Thoracic aorta (tissue), 2 donors: Measurements from ENCODE around the gene TPPP. TPM values are rescaled to one million over a fixed set of nuclear protein-coding genes. Genes with fewer than 3 reads are reported as not detected.
"Not testable (repeated sequence)": the region's sequence is repeated elsewhere in the genome, so short reads cannot be mapped to it uniquely, and the experiment has no call there.

Source experiments
- ATAC-seq: fragments of 150-250 bp; one replicate; pipeline ENCODE4 v1.8.0; 2017; ENCODE audit warnings: low read depth; ENCODE audit not compliant: insufficient number of reproducible peaks, low FRiP score
- DNase-seq: peaks from one replicate; pipeline ENCODE4 v3.0.0-alpha.2; 2020; ENCODE audit warnings: low spot score
- H3K27ac ChIP-seq, 2 donors: fragments of 200-600 bp; sonication (generic); 1 replicate in 1 of 2; 2 replicates in 1 of 2; pipeline ENCODE4 v1.5.1; 2016; ENCODE audit warnings: mild to moderate bottlenecking in 2 of 2, moderate library complexity in 2 of 2
- H3K27me3 ChIP-seq: fragments of 200-600 bp; sonication (generic); replicated peaks from 2 replicates; pipeline ENCODE4 v1.6.0; 2016; ENCODE audit warnings: mild to moderate bottlenecking; ENCODE audit not compliant: insufficient read depth
- H3K36me3 ChIP-seq: fragments of 200-600 bp; sonication (generic); one replicate; pipeline ENCODE4 v1.5.1; 2016
- H3K4me1 ChIP-seq, 2 donors: fragments of 200-600 bp; sonication (generic); 1 replicate in 1 of 2; 2 replicates in 1 of 2; pipeline versions ENCODE4 v1.5.1 to v1.6.0; 2016; ENCODE audit warnings: low read depth in 2 of 2, mild to moderate bottlenecking in 1 of 2; ENCODE audit not compliant: control insufficient read depth in 1 of 2
- H3K4me3 ChIP-seq: fragments of 200-600 bp; sonication (generic); 2 replicates; pipeline ENCODE4 v1.5.1; 2016; ENCODE audit warnings: mild to moderate bottlenecking
- H3K9me3 ChIP-seq: fragments of 200-600 bp; sonication (generic); 2 replicates; pipeline ENCODE4 v1.5.1; 2016
- CTCF ChIP-seq: fragments of 200-600 bp; sonication (generic); IDR thresholded peaks from one replicate; pipeline ENCODE4 v1.5.1; 2019; ENCODE audit warnings: antibody characterized with exemption
- total RNA-seq, 2 donors: library from RNA; depleted of rRNA; stranded (reverse); fragments of >200 nt; gene quantifications; one replicate each; pipeline versions ENCODE4 v1.1.0 to v1.2.3, GENCODE V29; 2016

TPPP gene
- total RNA-seq, 2 donors from 2014 or later = 9.9 to 13.0 TPM

GRCh38 chr5:637581-638450 lies 55.3 kb downstream of the TPPP start:
- no peak for TF ChIP-seq CTCF
- no peaks in the 10 kb centered on the region for H3K9me3 ChIP-seq
- ATAC-seq = no peak
- no peak overlapping the region for H3K4me3 ChIP-seq
- H3K36me3 ChIP-seq = peaks cover 11% of the 10 kb centered on the region
- no peaks in the 10 kb centered on the region for H3K4me1 ChIP-seq
- H3K27me3 ChIP-seq = no peaks in the 10 kb centered on the region
- no peak overlapping the region for H3K27ac ChIP-seq
- DNase-seq = no peak

DNA sequence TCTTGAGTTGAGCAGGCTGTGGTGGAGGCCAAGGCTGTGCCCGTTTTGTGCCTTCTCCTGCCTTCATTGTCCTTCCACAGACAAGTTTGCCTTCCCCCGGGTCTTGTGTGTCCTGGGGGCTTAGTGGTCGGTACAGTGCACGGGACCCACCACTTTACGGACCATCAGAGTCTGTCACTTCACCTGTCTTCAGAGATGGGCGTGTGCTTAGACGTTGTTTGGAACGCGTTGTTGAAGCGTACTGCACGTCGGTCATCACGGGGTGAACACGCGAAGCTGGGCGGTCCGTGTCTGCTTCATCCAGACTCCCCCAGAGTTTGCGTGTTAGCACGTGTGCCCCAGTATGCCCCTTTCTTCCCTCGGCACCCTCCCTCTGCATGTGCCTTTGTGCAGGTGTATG lies 56.2 kb downstream of the TPPP start:
- Histone ChIP-seq H3K4me1 (no peaks in the 10 kb centered on the region), H3K27me3 (no peaks in the 10 kb centered on the region), H3K27ac (no peak overlapping the region), H3K4me3 (no peak overlapping the region), H3K36me3 (peaks cover 11% of the 10 kb centered on the region), H3K9me3 (no peaks in the 10 kb centered on the region)
- no peak for ATAC-seq
- DNase-seq = no peak
- no peak for TF ChIP-seq CTCF

DNA sequence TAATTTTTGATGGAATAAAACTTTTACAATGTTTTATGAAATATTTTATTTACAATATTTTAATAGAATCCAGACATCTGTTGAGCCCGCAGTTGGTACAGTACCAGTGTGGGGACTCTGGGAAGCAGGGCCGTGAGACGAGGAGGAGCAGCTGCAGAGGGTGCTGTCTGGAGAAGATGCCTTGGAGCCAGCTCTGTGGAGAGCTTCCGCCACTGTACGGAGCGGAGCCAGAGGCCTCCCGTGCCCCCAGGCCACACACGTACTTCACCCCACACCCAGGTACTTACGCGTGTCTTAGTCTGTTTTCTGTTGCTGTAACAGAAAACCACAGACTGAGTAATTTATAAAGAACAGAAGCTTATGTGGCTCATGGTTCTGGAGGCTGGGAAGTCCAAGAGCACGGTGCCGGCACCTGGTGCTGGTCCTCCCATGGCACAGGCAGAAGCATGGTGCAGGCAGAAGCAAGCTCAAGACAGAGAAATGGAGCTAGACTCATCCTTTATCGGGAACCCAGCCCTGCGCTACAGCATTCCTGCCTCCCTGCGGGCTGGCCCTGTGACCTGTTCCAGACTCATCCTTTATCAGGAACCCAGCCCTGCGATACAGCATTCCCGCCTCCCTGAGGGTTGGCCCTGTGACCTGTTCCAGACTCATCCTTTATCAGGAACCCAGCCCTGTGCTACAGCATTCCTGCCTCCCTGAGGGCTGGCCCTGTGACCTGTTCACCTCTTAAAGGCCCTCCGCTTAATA lies 57.7 kb downstream of the TPPP start:
- Histone ChIP-seq H3K4me3 (no peak overlapping the region), H3K9me3 (no peaks in the 10 kb centered on the region), H3K4me1 (no peaks in the 10 kb centered on the region), H3K27me3 (no peaks in the 10 kb centered on the region), H3K36me3 (peaks cover 7% of the 10 kb centered on the region), H3K27ac (no peak overlapping the region)
- ATAC-seq = no peak
- no peak for TF ChIP-seq CTCF
- DNase-seq = no peak

DNA sequence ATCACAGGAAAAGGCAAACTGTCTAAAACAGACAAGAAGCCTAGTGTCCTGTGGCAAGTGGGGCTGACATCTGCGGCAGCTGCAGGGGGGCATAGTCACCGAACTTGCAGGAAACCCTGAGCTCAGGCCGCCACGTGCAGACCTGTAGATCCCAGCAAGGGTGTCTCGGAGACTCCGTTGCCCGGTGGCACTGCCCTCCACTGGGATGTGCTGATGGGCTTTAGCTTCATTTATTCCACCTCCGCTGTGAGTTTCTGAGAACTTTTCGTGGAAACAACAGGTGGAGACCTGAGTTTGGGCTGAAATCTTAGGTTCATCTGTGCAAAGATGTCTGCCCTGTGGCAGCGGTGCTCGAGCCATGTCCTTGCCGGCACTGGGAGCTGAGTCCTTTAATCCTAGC lies 59.0 kb downstream of the TPPP start:
- DNase-seq = no peak
- Histone ChIP-seq H3K9me3 (no peaks in the 10 kb centered on the region), H3K4me1 (no peaks in the 10 kb centered on the region), H3K27me3 (no peaks in the 10 kb centered on the region), H3K27ac (no peak overlapping the region), H3K4me3 (no peak overlapping the region), H3K36me3 (peaks cover 7% of the 10 kb centered on the region)
- no peak for TF ChIP-seq CTCF
- ATAC-seq = no peak

GRCh38 chr5:633501-633955 lies 59.6 kb downstream of the TPPP start:
- H3K4me1 ChIP-seq = no peaks in the 10 kb centered on the region
- H3K27ac ChIP-seq = no peak overlapping the region
- H3K27me3 ChIP-seq = no peaks in the 10 kb centered on the region
- no peaks in the 10 kb centered on the region for H3K9me3 ChIP-seq
- TF ChIP-seq CTCF = no peak
- H3K36me3 ChIP-seq = peaks cover 7% of the 10 kb centered on the region
- no peak overlapping the region for H3K4me3 ChIP-seq
- no peak for DNase-seq
- no peak for ATAC-seq

DNA sequence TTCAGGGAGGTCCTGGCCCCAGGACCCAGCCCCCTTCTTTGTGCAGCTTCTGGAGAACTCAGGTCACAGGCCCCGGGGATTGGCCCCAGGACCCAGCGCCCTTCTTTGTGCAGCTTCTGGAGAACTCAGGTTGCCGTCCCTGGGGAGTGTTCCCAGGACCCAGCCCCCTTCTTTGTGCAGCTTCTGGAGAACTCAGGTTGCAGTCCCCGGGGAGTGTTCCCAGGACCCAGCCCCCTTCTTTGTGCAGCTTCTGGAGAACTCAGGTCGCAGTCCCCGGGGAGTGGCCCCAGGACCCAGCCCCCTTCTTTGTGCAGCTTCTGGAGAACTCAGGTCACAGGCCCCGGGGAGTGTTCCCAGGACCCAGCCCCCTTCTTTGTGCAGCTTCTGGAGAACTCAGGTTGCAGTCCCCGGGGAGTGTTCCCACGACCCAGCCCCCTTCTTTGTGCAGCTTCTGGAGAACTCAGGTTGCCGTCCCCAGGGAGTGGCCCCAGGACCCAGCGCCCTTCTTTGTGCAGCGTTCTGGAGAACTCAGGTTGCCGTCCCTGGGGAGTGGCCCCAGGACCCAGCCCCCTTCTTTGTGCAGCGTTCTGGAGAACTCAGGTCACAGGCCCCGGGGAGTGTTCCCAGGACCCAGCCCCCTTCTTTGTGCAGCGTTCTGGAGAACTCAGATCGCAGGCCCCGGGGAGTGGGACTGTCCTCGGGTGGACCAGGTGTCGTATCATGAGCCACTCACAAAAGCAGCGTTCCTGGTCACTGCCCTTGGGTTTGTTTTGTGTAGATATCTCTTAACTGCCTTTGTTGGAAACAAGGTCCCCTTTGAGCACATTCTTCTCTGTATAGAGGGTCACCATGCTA lies 64.6 kb downstream of the TPPP start:
- H3K27ac ChIP-seq, H3K4me1 ChIP-seq, DNase-seq, H3K9me3 ChIP-seq, H3K4me3 ChIP-seq, H3K36me3 ChIP-seq, ATAC-seq, H3K27me3 ChIP-seq: not testable (repeated sequence)
